GM12875 (cell line): ENCODE results near the gene HERC4.

Experiments used
- H3K4me3 ChIP-seq: one replicate; pipeline ENCODE4 v1.5.1; 2011; ENCODE audit warnings: low read depth, low read length, control low read depth
- TF ChIP-seq, protein P1 (sequence below): IDR thresholded peaks from 2 replicates; pipeline ENCODE4 v1.5.1; 2011; ENCODE audit warnings: low read depth, mild to moderate bottlenecking, control low read depth, inconsistent platforms, low read length, moderate library complexity, borderline replicate concordance; ENCODE audit not compliant: insufficient read depth

HERC4 gene

GRCh38 chr10:67959839-67960476, 115.1 kb downstream of the HERC4 start:
- no peak overlapping the region for H3K4me3 ChIP-seq
- TF ChIP-seq, protein P1, sequence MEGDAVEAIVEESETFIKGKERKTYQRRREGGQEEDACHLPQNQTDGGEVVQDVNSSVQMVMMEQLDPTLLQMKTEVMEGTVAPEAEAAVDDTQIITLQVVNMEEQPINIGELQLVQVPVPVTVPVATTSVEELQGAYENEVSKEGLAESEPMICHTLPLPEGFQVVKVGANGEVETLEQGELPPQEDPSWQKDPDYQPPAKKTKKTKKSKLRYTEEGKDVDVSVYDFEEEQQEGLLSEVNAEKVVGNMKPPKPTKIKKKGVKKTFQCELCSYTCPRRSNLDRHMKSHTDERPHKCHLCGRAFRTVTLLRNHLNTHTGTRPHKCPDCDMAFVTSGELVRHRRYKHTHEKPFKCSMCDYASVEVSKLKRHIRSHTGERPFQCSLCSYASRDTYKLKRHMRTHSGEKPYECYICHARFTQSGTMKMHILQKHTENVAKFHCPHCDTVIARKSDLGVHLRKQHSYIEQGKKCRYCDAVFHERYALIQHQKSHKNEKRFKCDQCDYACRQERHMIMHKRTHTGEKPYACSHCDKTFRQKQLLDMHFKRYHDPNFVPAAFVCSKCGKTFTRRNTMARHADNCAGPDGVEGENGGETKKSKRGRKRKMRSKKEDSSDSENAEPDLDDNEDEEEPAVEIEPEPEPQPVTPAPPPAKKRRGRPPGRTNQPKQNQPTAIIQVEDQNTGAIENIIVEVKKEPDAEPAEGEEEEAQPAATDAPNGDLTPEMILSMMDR: no peak

DNA sequence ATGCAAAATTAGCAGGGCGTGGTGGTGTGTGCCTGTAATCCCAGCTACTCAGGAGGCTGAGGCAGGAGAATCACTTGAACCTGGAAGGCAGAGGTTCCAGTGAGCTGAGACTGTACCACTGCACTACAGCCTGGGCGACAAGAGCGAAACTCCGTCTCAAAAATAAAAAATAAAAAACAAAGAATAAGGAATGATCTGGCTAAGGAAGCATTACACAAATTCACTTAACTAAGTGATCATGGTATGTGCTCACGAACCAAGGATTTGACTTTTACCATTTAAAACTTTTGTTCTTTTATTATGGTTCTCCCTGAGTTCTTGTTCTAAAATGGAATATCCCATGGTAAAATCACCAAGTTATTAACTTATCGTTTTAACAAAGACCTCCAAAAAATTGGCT, 119.5 kb downstream of the HERC4 start:
- TF ChIP-seq, protein P1: no peak
- no peak overlapping the region for H3K4me3 ChIP-seq

- TF ChIP-seq, protein P1: no peak
- H3K4me3 ChIP-seq: no peak overlapping the region
These were observed 131.2 kb downstream of the HERC4 start for GRCh38 chr10:67943917-67944316.

- no peak overlapping the region for H3K4me3 ChIP-seq
- TF ChIP-seq, protein P1: no peak
These were observed 138.7 kb downstream of the HERC4 start for GRCh38 chr10:67936416-67936815.

- TF ChIP-seq, protein P1: no peak
- H3K4me3 ChIP-seq: no peak overlapping the region
These were observed 139.9 kb downstream of the HERC4 start for GRCh38 chr10:67935223-67935622.

- TF ChIP-seq, protein P1: no peak
- no peak overlapping the region for H3K4me3 ChIP-seq
These were observed 140.7 kb downstream of the HERC4 start for GRCh38 chr10:67934336-67934735.

GRCh38 chr10:67933199-67933598, 141.9 kb downstream of the HERC4 start:
- TF ChIP-seq, protein P1: no peak
- H3K4me3 ChIP-seq: no peak overlapping the region
